Colonic mucosa (tissue), 4 donors: Measurements from ENCODE around the gene OSBPL10. TPM values are rescaled to one million over a fixed set of nuclear protein-coding genes. Genes with fewer than 3 reads are reported as not detected.
"Not testable (repeated sequence)": the region's sequence is repeated elsewhere in the genome, so short reads cannot be mapped to it uniquely, and the experiment has no call there.

ENCODE experiments used
- DNase-seq: peaks from one replicate; pipeline ENCODE4 v3.0.0-alpha.2; 2020
- H3K27ac ChIP-seq: fragments of 200-600 bp; one replicate; pipeline ENCODE4 v1.8.0; 2021
- H3K27me3 ChIP-seq: fragments of 200-600 bp; one replicate; pipeline ENCODE4 v1.8.0; 2021
- H3K36me3 ChIP-seq: fragments of 200-600 bp; one replicate; pipeline ENCODE4 v1.8.0; 2021
- H3K4me1 ChIP-seq: fragments of 200-600 bp; one replicate; pipeline ENCODE4 v1.8.0; 2021; ENCODE audit warnings: mild to moderate bottlenecking
- H3K4me3 ChIP-seq: fragments of 200-600 bp; one replicate; pipeline ENCODE4 v1.8.0; 2021
- H3K9ac ChIP-seq, 2 donors: one replicate each; pipeline ENCODE4 v1.7.0; 2013; ENCODE audit warnings: control low read depth in 2 of 2, low read depth in 2 of 2, low read length in 2 of 2
- H3K9me3 ChIP-seq: fragments of 200-600 bp; one replicate; pipeline ENCODE4 v1.8.0; 2021
- CTCF ChIP-seq: fragments of 200-600 bp; IDR thresholded peaks from one replicate; pipeline ENCODE4 v1.8.0; 2022; ENCODE audit warnings: antibody characterized with exemption, mild to moderate bottlenecking
- intact Hi-C: fragments of 100-400 bp; cut with DNase I; formaldehyde crosslinking; loops from one replicate; pipeline ENCODE4 v1.14.1; 2022
- total RNA-seq, 2 donors: library from RNA; stranded (reverse); fragmentation: NEBNext Ultra II Directional in 1 of 2; extraction: Animal tissue kit (Norgen Biotek cat#: 25700) in 1 of 2; gene quantifications; one replicate each; pipeline ENCODE4 v1.2.1, GENCODE V29; 2021
- donor health status: healthy.
- donor health status: DM: no; HTN: no; CAD: no.
- donor health status: DM: no; HTN: no; CAD: no.

The OSBPL10 gene
- total RNA-seq, 2 donors from 2014 or later, result 20.0 to 34.4 TPM

GRCh38 chr3:31692751-31693150 is 288.3 kb downstream of the OSBPL10 start:
- intact Hi-C loops, result no loop called here

GRCh38 chr3:31690771-31691170 is 290.3 kb downstream of the OSBPL10 start:
- intact Hi-C loops, result no loop called here
- Histone ChIP-seq H3K9me3 (no peaks in the 10 kb centered on the region), H3K9ac (no peak overlapping the region), H3K4me3 (no peak overlapping the region), H3K36me3 (no peaks in the 10 kb centered on the region), H3K27me3 (no peaks in the 10 kb centered on the region), H3K4me1 (no peaks in the 10 kb centered on the region), H3K27ac (no peak overlapping the region)
- no peak for DNase-seq
- no peak for TF ChIP-seq CTCF

More at GRCh38 chr3:31692751-31693150, 288.3 kb downstream of the OSBPL10 start:
- no peaks in the 10 kb centered on the region for H3K27me3 ChIP-seq
- no peak overlapping the region for H3K9ac ChIP-seq
- H3K27ac ChIP-seq, result no peak overlapping the region
- H3K36me3 ChIP-seq, result no peaks in the 10 kb centered on the region
- DNase-seq, result no peak
- no peaks in the 10 kb centered on the region for H3K9me3 ChIP-seq
- no peak overlapping the region for H3K4me3 ChIP-seq
- no peak for TF ChIP-seq CTCF
- H3K4me1 ChIP-seq, result no peaks in the 10 kb centered on the region

GRCh38 chr3:31689523-31689922 is 291.5 kb downstream of the OSBPL10 start:
- H3K27ac ChIP-seq, H3K9me3 ChIP-seq, H3K27me3 ChIP-seq, H3K4me3 ChIP-seq, H3K9ac ChIP-seq, intact Hi-C loops, DNase-seq, H3K4me1 ChIP-seq, H3K36me3 ChIP-seq: not testable (repeated sequence)

- no peak overlapping the region for H3K27ac ChIP-seq
- no peaks in the 10 kb centered on the region for H3K4me1 ChIP-seq
- no peak for TF ChIP-seq CTCF
- no peaks in the 10 kb centered on the region for H3K27me3 ChIP-seq
- no peak overlapping the region for H3K4me3 ChIP-seq
- H3K36me3 ChIP-seq, result no peaks in the 10 kb centered on the region
- intact Hi-C loops, result no loop called here
- no peak for DNase-seq
- H3K9me3 ChIP-seq, result no peaks in the 10 kb centered on the region
- no peak overlapping the region for H3K9ac ChIP-seq
These were observed 292.1 kb downstream of the OSBPL10 start for GRCh38 chr3:31688984-31689383.

- H3K9ac ChIP-seq, result no peak overlapping the region
- H3K9me3 ChIP-seq, result no peaks in the 10 kb centered on the region
- no peak overlapping the region for H3K27ac ChIP-seq
- H3K4me3 ChIP-seq, result no peak overlapping the region
- H3K36me3 ChIP-seq, result no peaks in the 10 kb centered on the region
- no peak for TF ChIP-seq CTCF
- DNase-seq, result no peak
- H3K4me1 ChIP-seq, result no peaks in the 10 kb centered on the region
- intact Hi-C loops, result no loop called here
- H3K27me3 ChIP-seq, result no peaks in the 10 kb centered on the region
These were observed 293.9 kb downstream of the OSBPL10 start for GRCh38 chr3:31687020-31687802.

- no peak overlapping the region for H3K9ac ChIP-seq
- no peak overlapping the region for H3K27ac ChIP-seq
- intact Hi-C loops, result no loop called here
- no peaks in the 10 kb centered on the region for H3K9me3 ChIP-seq
- no peaks in the 10 kb centered on the region for H3K27me3 ChIP-seq
- no peak overlapping the region for H3K4me3 ChIP-seq
- DNase-seq, result no peak
- TF ChIP-seq CTCF, result no peak
- no peaks in the 10 kb centered on the region for H3K36me3 ChIP-seq
- no peaks in the 10 kb centered on the region for H3K4me1 ChIP-seq
These were observed 300.8 kb downstream of the OSBPL10 start for GRCh38 chr3:31680072-31680870.
